ENCODE measurements around the gene HABP4.

- TF ChIP-seq CTCF (IDR thresholded peaks at IDR 0.05) (no peak), POLR2AphosphoS5 (IDR thresholded peaks at IDR 0.05) (no peak), EP300 (IDR thresholded peaks at IDR 0.05) (no peak)
Measured at GRCh38 chr9:96436456-96437126, 13.4 kb upstream of the HABP4 start.

Measured in gastroesophageal sphincter (tissue), 3 donors.